Mucosa of descending colon (tissue), 3 donors: ENCODE data around the gene SIK2. TPM values are rescaled to one million over a fixed set of nuclear protein-coding genes. Genes with fewer than 3 reads are reported as not detected.
"Not testable (repeated sequence)": the region's sequence is repeated elsewhere in the genome, so short reads cannot be mapped to it uniquely, and the experiment has no call there.

Source experiments
- ATAC-seq: fragments of 200-7000 bp; cut with Tn5 transposase; one replicate; pipeline ENCODE4 v1.9.1; 2020; ENCODE audit warnings: mild to moderate bottlenecking, moderate library complexity
- DNase-seq, 3 donors: peaks; one replicate each; pipeline ENCODE4 v3.0.0-alpha.2; 2020
- H3K36me3 ChIP-seq: fragments of 200-600 bp; one replicate; pipeline ENCODE4 v1.8.0; 2021; ENCODE audit warnings: low read depth, mild to moderate bottlenecking
- H3K4me1 ChIP-seq: fragments of 200-600 bp; one replicate; pipeline ENCODE4 v1.8.0; 2021; ENCODE audit warnings: low read depth, mild to moderate bottlenecking
- H3K4me3 ChIP-seq: fragments of 200-600 bp; one replicate; pipeline ENCODE4 v1.8.0; 2021; ENCODE audit warnings: mild to moderate bottlenecking
- H3K9me3 ChIP-seq: fragments of 200-600 bp; one replicate; pipeline ENCODE4 v1.8.0; 2021; ENCODE audit warnings: mild to moderate bottlenecking
- CTCF ChIP-seq: fragments of 200-600 bp; IDR thresholded peaks from one replicate; pipeline ENCODE4 v1.8.0; 2022; ENCODE audit warnings: antibody characterized with exemption, mild to moderate bottlenecking
- intact Hi-C, 2 donors: fragments of 100-400 bp; cut with DNase I in 1 of 2; cut with micrococcal nuclease in 1 of 2; formaldehyde crosslinking; loops; one replicate each; pipeline versions ENCODE4 v1.11.0 to v1.11.1; 2022; cut with DNase I, micrococcal nuclease
- total RNA-seq, 3 donors: library from RNA; stranded (reverse); fragmentation: NEBNext Ultra II Directional in 2 of 3; extraction: Animal tissue kit (Norgen Biotek cat#: 25700) in 2 of 3; gene quantifications; one replicate each; pipeline versions ENCODE4 v1.2.1 to v1.2.4, GENCODE V29; 2021 to 2023
- donor health status: DM: no; HTN: no; CAD: no; lungs with moderate emphysema.
- donor health status: DM: no; HTN: no; CAD: no.
- donor health status: DM: no; HTN: yes; CAD: no.

The SIK2 gene
- total RNA-seq, 3 donors from 2014 or later, result 22.0 to 23.0 (median 22.7) TPM

DNA sequence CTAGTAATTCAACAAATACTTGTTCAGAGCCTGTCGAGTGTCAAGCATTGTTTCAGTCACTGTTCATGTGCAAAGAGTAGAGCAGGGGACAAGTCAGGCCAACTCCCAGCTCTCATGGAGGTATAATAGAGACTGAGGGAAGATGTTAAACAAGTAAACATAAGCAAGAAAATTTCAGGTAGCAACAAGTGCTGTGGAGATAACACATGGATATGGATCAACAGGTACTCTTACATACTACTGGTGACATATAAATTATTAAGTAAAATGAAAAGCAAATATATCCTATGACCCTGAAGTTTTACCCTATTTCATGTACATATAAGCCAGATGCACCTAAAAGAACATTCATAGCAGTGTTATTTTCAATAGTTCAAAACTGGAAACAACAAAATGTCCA, 42.7 kb downstream of the SIK2 start:
- H3K36me3 ChIP-seq, result no peaks in the 10 kb centered on the region
- H3K4me3 ChIP-seq, result no peak overlapping the region
- DNase-seq, result no peak
- ATAC-seq, result no peak
- intact Hi-C loops, result no loop called here
- no peak for TF ChIP-seq CTCF
- H3K9me3 ChIP-seq, result no peaks in the 10 kb centered on the region
- H3K4me1 ChIP-seq, result peaks cover 4% of the 10 kb centered on the region

DNA sequence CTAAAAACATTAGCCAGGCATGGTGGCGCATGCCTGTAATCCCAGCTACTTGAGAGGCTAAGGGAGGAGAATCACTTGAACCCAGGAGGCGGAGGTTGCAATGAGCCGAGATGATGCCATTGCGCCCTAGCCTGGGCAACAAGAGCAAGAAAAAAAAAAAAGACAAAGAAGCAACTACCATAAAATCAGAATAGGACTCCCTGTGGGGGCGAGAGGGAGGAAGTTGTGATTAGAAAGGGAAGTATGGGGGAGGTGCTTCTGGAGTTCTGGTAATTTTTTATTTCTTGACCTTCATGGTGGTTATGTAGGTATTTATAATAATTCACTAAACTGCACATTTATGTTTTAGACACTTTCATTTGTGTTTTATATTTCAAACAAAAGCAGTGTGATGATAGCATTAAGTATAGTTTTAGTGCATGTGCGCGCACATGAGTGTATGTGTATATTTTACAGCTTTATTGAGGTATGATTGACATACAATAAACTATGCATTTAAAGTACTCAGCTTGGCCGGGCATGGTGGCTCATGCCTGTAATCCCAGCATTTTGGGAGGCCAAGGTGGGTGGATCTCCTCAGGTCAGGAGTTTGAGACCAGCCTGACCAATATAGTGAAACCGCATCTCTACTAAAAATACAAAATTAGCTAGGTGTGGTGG, 43.5 kb downstream of the SIK2 start:
- ATAC-seq, result peak; percentile 94
- intact Hi-C loops, result no loop called here
- DNase-seq, result peak in 2 of 3 donors; percentile 37 to 51
- H3K36me3 ChIP-seq, result no peaks in the 10 kb centered on the region
- no peaks in the 10 kb centered on the region for H3K9me3 ChIP-seq
- H3K4me1 ChIP-seq, result peaks cover 4% of the 10 kb centered on the region
- TF ChIP-seq CTCF, result no peak
- H3K4me3 ChIP-seq, result no peak overlapping the region

DNA sequence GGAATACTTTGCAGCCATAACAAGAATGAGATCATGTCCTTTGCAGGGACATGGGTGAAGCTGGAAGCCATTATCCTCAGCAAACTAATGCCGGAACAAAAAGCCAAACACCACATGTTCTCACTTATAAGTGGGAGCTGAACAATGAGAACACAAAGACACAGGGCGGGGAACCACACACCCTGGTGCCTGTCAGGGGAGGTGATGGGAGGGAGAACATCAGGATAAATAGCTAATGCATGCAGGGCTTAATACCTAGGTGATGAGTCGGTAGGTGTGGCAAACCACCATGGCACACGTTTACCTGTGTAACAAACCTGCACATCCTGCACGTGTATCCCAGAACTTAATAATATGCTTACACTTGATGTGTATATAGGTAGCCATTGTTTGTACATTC, 49.1 kb downstream of the SIK2 start:
- DNase-seq, H3K9me3 ChIP-seq, ATAC-seq, H3K4me1 ChIP-seq, H3K4me3 ChIP-seq, H3K36me3 ChIP-seq, intact Hi-C loops: not testable (repeated sequence)

GRCh38 chr11:111652184-111652583, 49.9 kb downstream of the SIK2 start:
- Histone ChIP-seq H3K4me1 (no peaks in the 10 kb centered on the region), H3K36me3 (no peaks in the 10 kb centered on the region), H3K4me3 (no peak overlapping the region), H3K9me3 (no peaks in the 10 kb centered on the region)
- no peak for ATAC-seq
- no peak for DNase-seq
- intact Hi-C loops, result no loop called here
- no peak for TF ChIP-seq CTCF

DNA sequence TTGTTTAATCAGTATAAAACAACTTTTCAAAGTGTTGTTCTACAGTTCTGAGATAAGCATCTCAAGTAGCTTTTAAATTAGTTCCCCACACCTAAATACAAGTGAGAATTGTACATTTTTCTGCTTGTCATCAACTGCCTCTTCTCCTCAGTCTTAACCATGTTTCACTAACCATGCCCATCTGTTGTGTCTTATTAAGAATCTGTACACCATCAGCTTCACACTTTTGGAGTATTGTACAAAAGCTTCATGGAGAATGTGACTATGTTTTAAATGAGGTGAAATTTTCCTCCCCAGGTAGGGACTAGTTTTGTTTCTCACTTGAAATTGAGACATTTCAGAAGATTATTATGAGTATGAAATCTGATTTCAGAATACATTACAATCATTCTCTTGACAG, 52.4 kb downstream of the SIK2 start:
- H3K9me3 ChIP-seq, result no peaks in the 10 kb centered on the region
- no peaks in the 10 kb centered on the region for H3K36me3 ChIP-seq
- intact Hi-C loops, result no loop called here
- H3K4me3 ChIP-seq, result no peak overlapping the region
- no peak for TF ChIP-seq CTCF
- no peaks in the 10 kb centered on the region for H3K4me1 ChIP-seq
- DNase-seq (no peak), ATAC-seq (no peak)

GRCh38 chr11:111655924-111656323, 53.7 kb downstream of the SIK2 start:
- Histone ChIP-seq H3K36me3 (no peaks in the 10 kb centered on the region), H3K4me3 (no peak overlapping the region), H3K9me3 (no peaks in the 10 kb centered on the region), H3K4me1 (no peaks in the 10 kb centered on the region)
- ATAC-seq (no peak), DNase-seq (no peak)
- no peak for TF ChIP-seq CTCF
- intact Hi-C loops, result no loop called here

GRCh38 chr11:111657905-111658304, 55.7 kb downstream of the SIK2 start:
- H3K36me3 ChIP-seq, H3K9me3 ChIP-seq, intact Hi-C loops, H3K4me1 ChIP-seq, DNase-seq, H3K4me3 ChIP-seq, ATAC-seq: not testable (repeated sequence)

DNA sequence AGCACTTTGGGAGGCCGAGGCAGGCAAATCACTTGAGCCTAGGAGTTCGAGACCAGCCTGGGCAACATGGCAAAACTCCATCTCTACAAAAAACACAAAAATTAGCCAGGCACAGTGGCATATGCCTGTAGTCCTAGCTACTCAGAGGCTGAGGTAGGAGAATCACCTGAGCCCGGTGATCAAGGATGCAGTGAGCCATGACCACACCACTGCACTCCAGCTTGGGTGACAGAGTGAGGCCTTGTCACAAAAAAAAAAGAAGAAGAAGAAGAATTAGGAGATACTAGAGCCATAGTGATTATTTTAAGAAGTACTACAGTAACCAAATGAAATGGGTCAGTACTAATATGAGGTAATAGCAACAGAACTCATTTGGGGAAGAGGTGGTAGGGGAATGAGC, 56.2 kb downstream of the SIK2 start:
- H3K4me1 ChIP-seq, H3K9me3 ChIP-seq, H3K36me3 ChIP-seq, H3K4me3 ChIP-seq, DNase-seq, intact Hi-C loops, ATAC-seq: not testable (repeated sequence)
